ENCODE measurements around the gene SLC35D2.

SLC35D2 gene

GRCh38 chr9:96399325-96399633, 15.8 kb upstream of the SLC35D2 start:
- H3K4me3 ChIP-seq (ENCODE audit: low read depth, low read length) = no peak overlapping the region
- no peak for DNase-seq (ENCODE audit: low read depth)
- TF ChIP-seq, protein P1, sequence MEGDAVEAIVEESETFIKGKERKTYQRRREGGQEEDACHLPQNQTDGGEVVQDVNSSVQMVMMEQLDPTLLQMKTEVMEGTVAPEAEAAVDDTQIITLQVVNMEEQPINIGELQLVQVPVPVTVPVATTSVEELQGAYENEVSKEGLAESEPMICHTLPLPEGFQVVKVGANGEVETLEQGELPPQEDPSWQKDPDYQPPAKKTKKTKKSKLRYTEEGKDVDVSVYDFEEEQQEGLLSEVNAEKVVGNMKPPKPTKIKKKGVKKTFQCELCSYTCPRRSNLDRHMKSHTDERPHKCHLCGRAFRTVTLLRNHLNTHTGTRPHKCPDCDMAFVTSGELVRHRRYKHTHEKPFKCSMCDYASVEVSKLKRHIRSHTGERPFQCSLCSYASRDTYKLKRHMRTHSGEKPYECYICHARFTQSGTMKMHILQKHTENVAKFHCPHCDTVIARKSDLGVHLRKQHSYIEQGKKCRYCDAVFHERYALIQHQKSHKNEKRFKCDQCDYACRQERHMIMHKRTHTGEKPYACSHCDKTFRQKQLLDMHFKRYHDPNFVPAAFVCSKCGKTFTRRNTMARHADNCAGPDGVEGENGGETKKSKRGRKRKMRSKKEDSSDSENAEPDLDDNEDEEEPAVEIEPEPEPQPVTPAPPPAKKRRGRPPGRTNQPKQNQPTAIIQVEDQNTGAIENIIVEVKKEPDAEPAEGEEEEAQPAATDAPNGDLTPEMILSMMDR (IDR thresholded peaks at IDR 0.05; ENCODE audit: low read depth, low read length, missing control alignments) = no peak

DNA sequence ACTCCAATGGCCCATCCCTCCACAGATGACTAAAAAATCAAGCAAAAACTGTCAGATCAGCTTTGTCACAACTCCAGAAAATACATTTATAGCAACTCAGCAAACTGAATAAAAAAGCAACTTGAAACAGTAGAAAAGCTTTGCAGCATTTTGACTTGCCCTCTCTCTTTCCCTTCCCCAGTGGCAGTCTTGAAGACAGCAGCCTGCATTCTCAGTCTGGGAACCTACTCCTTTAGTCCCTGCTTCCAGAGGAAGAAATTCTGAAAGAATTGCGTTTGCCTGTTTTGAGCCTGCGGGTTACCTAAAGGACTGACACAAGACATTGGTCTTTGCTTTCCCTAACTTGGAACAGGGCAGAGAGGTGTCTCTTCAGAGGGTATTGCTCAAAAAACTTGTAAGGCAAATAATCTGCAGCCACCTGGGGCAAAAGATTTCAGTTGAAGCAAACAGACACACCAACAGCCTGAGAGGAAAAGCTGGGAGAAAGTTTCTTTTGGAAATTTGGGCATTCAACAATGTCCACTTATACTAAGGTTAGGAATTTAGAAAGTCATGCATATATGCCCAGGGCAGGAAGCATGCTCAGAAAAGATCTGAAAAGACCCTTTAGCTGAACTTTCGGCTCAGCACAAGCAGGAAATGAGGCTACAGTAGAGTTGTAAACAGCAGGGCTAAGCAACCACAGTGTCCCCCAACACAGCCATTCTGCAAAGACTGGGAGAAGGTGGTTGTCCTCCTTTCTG, 15.2 kb upstream of the SLC35D2 start:
- TF ChIP-seq, protein P1 (IDR thresholded peaks at IDR 0.05; ENCODE audit: low read depth, low read length, missing control alignments) = peak; percentile 28
- H3K4me3 ChIP-seq (ENCODE audit: low read depth, low read length) = no peak overlapping the region
- DNase-seq (ENCODE audit: low read depth) = no peak

GRCh38 chr9:96395964-96396363, 12.5 kb upstream of the SLC35D2 start:
- no peak overlapping the region for H3K4me3 ChIP-seq (ENCODE audit: low read depth, low read length)
- TF ChIP-seq, protein P1 (IDR thresholded peaks at IDR 0.05; ENCODE audit: low read depth, low read length, missing control alignments) = no peak
- DNase-seq (ENCODE audit: low read depth) = no peak

DNA sequence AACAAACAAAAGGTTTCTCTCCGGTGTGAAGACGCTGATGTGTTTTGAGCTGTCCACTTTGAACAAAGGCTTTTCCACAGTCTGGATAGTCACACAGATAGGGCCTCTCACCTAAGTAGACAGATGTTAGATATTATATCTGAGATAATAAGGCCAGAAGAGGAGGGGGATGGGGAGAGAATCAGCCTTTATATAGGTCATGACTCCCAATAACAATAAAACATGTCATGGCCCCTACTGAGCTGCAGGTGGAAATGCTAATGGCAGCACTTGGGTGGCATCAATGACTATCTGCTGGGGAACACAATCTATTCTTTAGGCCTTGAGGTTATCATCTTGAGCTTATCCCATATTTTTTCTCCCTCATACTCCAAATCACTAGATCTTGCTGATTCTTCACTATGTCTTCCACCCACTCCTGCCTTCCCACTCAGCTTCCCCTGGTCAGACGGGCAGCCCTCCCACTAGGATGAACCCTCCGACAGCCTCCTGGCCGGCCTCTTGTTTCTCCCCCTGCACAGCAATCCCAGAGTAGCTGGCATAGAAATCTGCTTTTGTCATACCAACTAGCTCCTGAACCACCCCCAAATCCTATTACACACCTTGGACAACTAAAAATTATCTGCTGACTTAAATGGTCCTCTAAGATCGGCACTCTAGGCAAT, 11.5 kb upstream of the SLC35D2 start:
- TF ChIP-seq, protein P1 (IDR thresholded peaks at IDR 0.05; ENCODE audit: low read depth, low read length, missing control alignments) = no peak
- no peak overlapping the region for H3K4me3 ChIP-seq (ENCODE audit: low read depth, low read length)

DNA sequence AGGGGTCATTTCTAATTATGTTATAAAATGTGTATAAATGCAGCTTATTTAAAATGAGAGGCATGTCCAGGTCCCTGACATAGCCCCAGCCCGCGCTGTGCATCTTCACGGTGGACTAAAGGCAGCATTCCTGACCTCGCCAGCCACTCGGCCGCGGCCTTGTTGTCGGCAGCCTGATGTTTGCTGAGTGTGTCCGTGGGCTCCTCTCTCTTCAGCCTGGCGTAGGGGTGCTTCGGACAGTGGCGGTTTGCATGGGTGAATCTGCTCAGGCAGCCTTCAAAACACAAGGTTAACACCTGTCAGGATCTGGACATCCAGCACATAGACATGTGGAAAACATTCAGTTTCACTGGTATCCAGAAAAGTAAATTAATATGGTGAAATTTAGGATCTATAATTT, 8.8 kb upstream of the SLC35D2 start:
- TF ChIP-seq, protein P1 (IDR thresholded peaks at IDR 0.05; ENCODE audit: low read depth, low read length, missing control alignments) = no peak
- no peak for DNase-seq (ENCODE audit: low read depth)
- H3K4me3 ChIP-seq (ENCODE audit: low read depth, low read length) = no peak overlapping the region

More for the DNA sequence above, 11.5 kb upstream of the SLC35D2 start:
- no peak for DNase-seq (ENCODE audit: low read depth)

- DNase-seq (ENCODE audit: low read depth) = no peak
These were observed 7.7 kb upstream of the SLC35D2 start for GRCh38 chr9:96391021-96391765.

More at GRCh38 chr9:96391021-96391765, 7.7 kb upstream of the SLC35D2 start:
- no peak overlapping the region for H3K4me3 ChIP-seq (ENCODE audit: low read depth, low read length)
- TF ChIP-seq, protein P1 (IDR thresholded peaks at IDR 0.05; ENCODE audit: low read depth, low read length, missing control alignments) = no peak
